ENCODE measurements around the gene CCT5.
"Not testable (repeated sequence)": the region's sequence is repeated elsewhere in the genome, so short reads cannot be mapped to it uniquely, and the experiment has no call there.

CCT5 gene

DNA sequence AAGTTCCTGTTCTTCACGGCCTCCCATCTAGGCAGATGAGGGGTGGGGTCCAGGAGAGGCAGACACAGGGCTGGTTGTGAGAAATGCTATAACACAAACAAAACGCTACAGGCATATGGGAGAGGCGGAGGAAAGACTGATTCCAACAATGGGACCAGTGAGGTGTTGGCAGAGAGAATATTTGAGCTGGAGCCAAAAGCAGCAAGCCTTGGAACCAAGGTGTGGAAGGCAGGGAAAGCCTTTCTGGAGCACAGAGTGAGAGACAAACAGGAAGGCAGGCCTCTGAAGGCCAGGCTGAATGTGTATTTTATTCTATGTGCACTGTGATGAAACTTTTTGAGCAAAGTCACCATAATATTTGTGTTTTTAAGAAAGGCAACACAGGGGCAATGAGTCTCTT is 3.3 kb upstream of the CCT5 start:
- DNase-seq (ENCODE audit: low read depth in 2 of 2): no peak

DNA sequence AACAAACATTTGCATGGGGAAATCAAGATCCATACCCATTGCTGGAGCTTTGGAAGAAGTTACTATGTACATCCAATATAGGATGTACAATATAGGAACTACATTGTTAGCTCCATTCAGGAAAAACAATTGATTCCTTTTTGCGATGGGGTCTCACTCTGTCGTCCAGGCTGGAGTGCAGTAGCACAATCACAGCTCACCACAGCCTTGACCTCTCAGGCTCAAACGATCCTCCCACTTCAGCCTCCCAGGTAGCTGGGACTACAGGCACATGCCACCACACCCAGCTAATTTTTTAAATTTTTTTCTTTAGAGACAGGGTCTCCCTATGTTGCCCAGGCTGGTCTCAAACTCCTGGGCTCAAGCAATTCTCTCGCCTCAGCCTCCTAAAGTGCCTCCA is 2.9 kb upstream of the CCT5 start:
- DNase-seq (ENCODE audit: low read depth in 2 of 2): not testable (repeated sequence)

GRCh38 chr5:10248378-10249260 is 1.5 kb upstream of the CCT5 start:
- no peak for DNase-seq (ENCODE audit: low read depth in 2 of 2)

GRCh38 chr5:10250806-10251276 is 761 bp downstream of the CCT5 start:
- DNase-seq (ENCODE audit: low read depth in 2 of 2): no peak

DNA sequence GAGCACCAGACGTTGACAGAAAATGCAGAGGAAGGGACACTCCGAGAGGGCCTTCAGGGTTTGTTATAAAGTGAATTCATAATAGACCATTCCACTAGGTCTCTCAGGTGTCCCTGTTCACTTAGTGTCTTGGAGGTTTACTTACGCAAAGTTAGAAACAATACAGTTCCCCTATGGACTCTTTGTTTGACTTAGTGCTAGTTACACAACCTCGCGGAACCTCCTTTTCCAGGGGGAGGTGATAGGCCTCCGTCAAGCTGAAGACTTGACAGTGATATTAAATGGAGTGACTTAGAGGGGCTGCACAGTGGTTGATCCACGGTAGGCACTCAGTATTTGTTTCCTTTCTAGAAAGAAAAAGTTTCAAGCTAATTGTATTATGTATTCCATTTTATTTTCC is 1.3 kb downstream of the CCT5 start:
- DNase-seq (ENCODE audit: low read depth in 2 of 2): no peak

DNA sequence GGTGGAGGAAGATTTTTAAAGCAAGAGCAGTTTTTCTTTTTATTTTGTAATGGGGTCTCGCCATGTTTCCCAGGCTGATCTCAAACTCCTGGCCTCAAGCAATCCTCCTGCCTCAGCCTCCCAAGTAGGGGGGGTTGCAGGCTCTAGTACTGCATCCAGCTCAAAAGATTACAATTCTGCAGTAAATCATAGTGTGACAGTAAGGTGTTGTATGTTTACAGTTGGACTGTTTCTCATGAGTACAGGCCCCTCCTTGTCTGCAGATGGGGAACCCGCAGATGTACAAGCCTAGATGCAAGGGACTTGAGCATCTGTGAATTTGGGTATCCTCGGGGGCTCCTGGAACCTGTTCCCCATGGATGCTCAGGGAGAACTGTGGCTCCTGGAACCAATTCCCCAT is 3.3 kb downstream of the CCT5 start:
- no peak for DNase-seq (ENCODE audit: low read depth in 2 of 2)

GRCh38 chr5:10254686-10255085 is 4.6 kb downstream of the CCT5 start:
- no peak for DNase-seq (ENCODE audit: low read depth in 2 of 2)

DNA sequence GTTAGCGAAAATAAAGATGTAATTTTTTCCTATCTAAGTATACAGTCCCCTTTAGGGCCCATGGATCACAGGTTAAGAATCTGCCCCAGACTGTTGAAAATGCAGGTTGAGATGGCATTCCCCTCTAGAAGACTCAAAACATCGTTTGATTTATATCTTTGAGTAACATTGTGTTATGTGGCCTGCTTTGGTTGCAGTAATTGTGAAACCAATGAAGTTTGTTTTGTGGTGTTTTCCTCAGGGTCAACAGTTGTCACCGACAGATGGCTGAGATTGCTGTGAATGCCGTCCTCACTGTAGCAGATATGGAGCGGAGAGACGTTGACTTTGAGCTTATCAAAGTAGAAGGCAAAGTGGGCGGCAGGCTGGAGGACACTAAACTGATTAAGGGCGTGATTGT is 7.8 kb downstream of the CCT5 start:
- no peak for DNase-seq (ENCODE audit: low read depth in 2 of 2)

DNA sequence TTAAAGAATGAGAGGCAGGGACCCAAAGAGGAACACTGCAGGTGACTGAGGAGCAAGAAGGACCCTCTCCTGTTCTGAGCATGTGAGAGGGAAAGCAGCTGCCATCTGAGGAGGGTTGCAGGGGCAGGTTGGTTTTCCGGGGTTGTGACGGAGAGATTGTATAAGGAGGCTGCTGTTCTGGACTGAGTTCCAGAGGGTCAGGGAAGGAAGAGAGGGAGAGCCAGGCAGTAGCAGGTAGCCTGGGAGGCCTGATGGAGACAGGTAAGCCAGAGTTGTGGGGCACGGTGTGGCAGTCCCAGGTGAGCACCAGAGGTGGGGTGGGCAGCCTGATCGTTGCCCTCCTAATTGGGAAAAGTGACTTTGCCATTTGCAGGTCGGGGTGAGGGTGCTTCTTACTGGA is 9.8 kb downstream of the CCT5 start:
- DNase-seq (ENCODE audit: low read depth in 2 of 2): no peak

- DNase-seq (ENCODE audit: low read depth in 2 of 2): no peak
These were observed 11.0 kb downstream of the CCT5 start for GRCh38 chr5:10261065-10261464.

DNA sequence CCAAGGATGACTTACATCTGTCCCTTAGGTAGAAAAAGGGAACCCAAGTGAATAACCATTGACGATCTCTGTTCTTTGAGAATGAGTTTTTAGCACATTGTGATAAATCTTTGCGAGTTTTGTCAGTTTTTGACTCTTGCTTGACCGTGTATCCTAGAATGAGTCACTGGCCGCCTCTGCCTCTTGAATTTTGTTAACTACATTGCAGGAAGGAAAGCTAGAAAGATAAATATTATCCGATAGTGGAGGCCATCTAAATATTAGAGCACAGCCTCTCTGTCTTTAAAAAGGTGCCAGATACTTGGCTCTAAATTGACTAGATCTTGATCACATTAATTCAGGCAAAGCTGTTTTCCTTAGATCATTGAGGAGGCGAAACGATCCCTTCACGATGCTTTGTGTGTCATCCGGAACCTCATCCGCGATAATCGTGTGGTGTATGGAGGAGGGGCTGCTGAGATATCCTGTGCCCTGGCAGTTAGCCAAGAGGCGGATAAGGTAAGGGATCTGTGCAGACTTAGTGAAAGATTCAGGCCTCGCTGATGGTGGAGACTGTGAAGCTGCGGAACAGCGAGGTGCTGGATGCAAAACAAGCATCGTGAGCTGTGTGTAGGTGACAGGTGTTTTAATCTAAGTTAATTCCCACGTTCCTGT is 12.2 kb downstream of the CCT5 start:
- no peak for DNase-seq (ENCODE audit: low read depth in 2 of 2)

DNA sequence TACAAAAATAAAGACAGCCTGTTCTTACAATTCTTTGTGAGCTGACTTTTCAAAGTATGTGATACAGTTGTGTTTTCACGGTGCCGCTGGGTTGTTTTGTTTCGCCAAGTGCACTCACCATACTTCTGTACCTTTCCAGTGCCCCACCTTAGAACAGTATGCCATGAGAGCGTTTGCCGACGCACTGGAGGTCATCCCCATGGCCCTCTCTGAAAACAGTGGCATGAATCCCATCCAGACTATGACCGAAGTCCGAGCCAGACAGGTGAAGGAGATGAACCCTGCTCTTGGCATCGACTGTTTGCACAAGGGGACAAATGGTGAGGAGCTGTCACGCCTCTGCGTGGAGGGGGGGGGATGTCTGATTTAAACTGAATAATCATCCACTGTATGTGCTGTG is 12.9 kb downstream of the CCT5 start:
- no peak for DNase-seq (ENCODE audit: low read depth in 2 of 2)

GRCh38 chr5:10264604-10265003 is 14.5 kb downstream of the CCT5 start:
- DNase-seq (ENCODE audit: low read depth in 2 of 2): no peak

- no peak for DNase-seq (ENCODE audit: low read depth in 2 of 2)
These were observed 15.4 kb downstream of the CCT5 start for GRCh38 chr5:10265245-10266109.

GRCh38 chr5:10266137-10266536 is 16.1 kb downstream of the CCT5 start:
- no peak for DNase-seq (ENCODE audit: low read depth in 2 of 2)

GRCh38 chr5:10266839-10267238 is 16.8 kb downstream of the CCT5 start:
- DNase-seq (ENCODE audit: low read depth in 2 of 2): no peak

DNA sequence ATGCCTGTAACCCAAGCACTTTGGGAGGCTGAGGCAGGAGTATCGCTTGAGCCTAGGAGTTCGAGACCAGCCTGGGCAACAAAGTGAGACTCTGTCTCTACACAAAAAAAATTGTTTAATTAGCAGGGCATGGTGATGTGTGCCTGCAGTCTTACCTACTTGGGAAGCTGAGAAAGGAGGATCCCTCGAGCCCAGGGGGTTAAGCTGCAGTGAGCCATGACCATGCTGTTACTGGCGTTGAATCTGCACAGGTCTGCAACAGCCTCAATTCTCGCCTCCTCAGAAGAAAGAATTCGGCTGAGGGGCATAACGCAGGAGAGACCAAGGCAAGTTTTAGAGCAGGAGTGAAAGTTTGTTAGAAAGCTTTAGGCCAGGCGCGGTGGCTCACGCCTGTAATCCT is 18.0 kb downstream of the CCT5 start:
- DNase-seq (ENCODE audit: low read depth in 2 of 2): no peak

DNA sequence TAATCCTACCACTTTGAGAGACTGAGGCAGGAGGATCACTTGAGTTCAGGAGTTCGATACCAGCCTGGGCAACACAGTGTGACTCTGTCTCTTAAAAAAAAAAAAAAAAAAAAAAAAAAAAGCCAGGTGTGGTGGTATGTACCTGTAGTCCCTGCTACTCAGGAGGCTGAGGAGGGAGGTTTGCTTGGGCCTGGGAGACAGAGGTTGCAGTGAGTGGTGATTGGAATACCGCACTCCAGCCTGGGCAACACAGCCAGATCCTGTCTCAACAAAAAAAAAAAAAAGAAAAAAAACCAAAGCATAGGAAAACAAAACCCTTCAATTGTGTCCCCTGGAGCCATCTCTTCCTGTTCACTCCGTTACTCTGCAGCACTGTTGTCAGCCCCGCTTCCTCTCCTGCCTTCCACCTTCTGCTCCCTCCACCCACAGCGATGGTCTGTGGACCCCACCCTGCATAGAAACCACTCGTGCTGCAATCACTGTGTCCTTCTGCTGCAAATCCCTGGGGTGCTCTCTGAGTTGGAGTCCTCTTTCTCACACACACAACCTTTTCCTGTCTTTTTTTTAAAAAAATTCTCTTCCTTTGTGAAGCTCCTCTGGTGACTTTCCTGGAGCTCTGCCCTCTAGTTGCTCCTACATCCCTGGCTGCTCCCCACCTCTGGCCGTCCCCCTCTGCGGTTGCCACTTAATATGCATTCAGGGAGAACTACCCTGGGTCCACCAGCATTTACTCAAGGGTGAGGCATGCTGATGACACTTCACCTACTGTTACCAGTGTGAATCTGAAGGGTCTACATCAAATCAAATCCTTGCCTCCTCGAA is 22.2 kb downstream of the CCT5 start:
- DNase-seq (ENCODE audit: low read depth in 2 of 2): no peak

DNA sequence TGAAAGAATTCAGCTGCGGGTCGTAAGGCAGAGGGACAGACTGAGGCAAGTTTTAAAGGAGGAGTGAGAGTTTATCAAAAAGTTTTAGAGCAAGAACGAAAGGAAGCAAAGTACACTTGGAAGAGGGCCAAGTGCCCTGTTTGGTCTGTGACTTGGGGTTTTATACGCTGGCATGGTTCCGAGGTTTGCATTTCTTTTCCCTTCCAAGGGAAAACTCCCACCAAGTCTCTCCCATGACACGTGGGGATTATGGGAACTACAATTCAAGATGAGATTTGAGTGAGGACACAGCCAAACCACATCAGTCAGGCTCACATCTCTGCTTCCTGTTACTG is 22.8 kb downstream of the CCT5 start:
- DNase-seq (ENCODE audit: low read depth in 2 of 2): not testable (repeated sequence)

- DNase-seq (ENCODE audit: low read depth in 2 of 2): no peak
These were observed 25.4 kb downstream of the CCT5 start for GRCh38 chr5:10275460-10275859.

GRCh38 chr5:10275991-10276390 is 25.9 kb downstream of the CCT5 start:
- no peak for DNase-seq (ENCODE audit: low read depth in 2 of 2)

GRCh38 chr5:10276691-10277090 is 26.6 kb downstream of the CCT5 start:
- DNase-seq (ENCODE audit: low read depth in 2 of 2): no peak

Measured in activated CD4-positive, alpha-beta T cell treated with anti-CD3 and anti-CD28 coated beads for 24 hours (primary cell).